MCF 10A (cell line): ENCODE data around the gene DGKA. TPM values are rescaled to one million over a fixed set of nuclear protein-coding genes. Genes with fewer than 3 reads are reported as not detected.

Experiments
- BruUV-seq: library from RNA; stranded (reverse); fragments of 400-500 nt; replicated peaks from 2 replicates; lab custom pipeline; 2021; lab: Mats Ljungman, UMichigan
- CTCF ChIA-PET: fragments of 300-600 bp; sonication (Branson Sonifier 250); formaldehyde crosslinking; extraction: SDS; loops from one replicate; lab custom pipeline; 2021; ENCODE audit warnings: antibody characterized with exemption, inconsistent platforms; lab: Yijun Ruan, JAX
- POLR2A ChIA-PET: fragments of 300-600, 350-650 bp; sonication (Branson Sonifier 250); formaldehyde crosslinking; extraction: SDS; loops from one replicate; lab custom pipeline; 2020; ENCODE audit warnings: antibody characterized with exemption, inconsistent platforms; lab: Yijun Ruan, JAX
- DNase-seq: peaks from one replicate; pipeline ENCODE4 v3.0.0-alpha.2; 2018; ENCODE audit not compliant: unreplicated experiment
- H3K27ac Mint-ChIP-seq: one replicate; pipeline ENCODE4 v1.8.0; 2022; ENCODE audit warnings: mild to moderate bottlenecking, low read depth, mixed read lengths; ENCODE audit not compliant: unreplicated experiment
- H3K27me3 Mint-ChIP-seq: one replicate; pipeline ENCODE4 v1.8.0; 2022; ENCODE audit warnings: mixed read lengths; ENCODE audit not compliant: insufficient read depth, unreplicated experiment
- H3K36me3 Mint-ChIP-seq: one replicate; pipeline ENCODE4 v1.8.0; 2022; ENCODE audit warnings: mild to moderate bottlenecking, moderate library complexity, mixed read lengths; ENCODE audit not compliant: insufficient read depth, unreplicated experiment
- H3K4me1 Mint-ChIP-seq: one replicate; pipeline ENCODE4 v1.8.0; 2022; ENCODE audit warnings: mixed read lengths; ENCODE audit not compliant: insufficient read depth, unreplicated experiment
- H3K4me3 Mint-ChIP-seq: one replicate; pipeline ENCODE4 v1.8.0; 2022; ENCODE audit warnings: mild to moderate bottlenecking, moderate library complexity, mixed read lengths; ENCODE audit not compliant: unreplicated experiment
- H3K9me3 Mint-ChIP-seq: one replicate; pipeline ENCODE4 v1.8.0; 2022; ENCODE audit warnings: mixed read lengths; ENCODE audit not compliant: unreplicated experiment
- CTCF ChIP-seq: fragments of 200-600 bp; IDR thresholded peaks from one replicate; pipeline ENCODE4 v1.8.0; 2022; ENCODE audit warnings: antibody characterized with exemption, mild to moderate bottlenecking; ENCODE audit not compliant: unreplicated experiment
- intact Hi-C: fragments of 100-400 bp; cut with micrococcal nuclease; formaldehyde crosslinking; loops from 2 replicates; pipeline ENCODE4 v1.14.1; 2022
- total RNA-seq: library from RNA; stranded (reverse); gene quantifications from 2 replicates; pipeline ENCODE4 v1.2.3, GENCODE V29; 2022

The DGKA gene
- total RNA-seq, 1 experiment from 2014 or later = 236 TPM

- H3K4me3 Mint-ChIP-seq = peak overlapping the region; percentile 48
- DNase-seq = peak; percentile 91
- no TSS peak for BruUV-seq
- peak; percentile 85 for TF ChIP-seq CTCF
- POLR2A ChIA-PET = interaction anchor here (0.6 to 5.9 kb wide), 15 partner anchors 9 to 328 kb away, joined by 3 to 53 read pairs (median 5); partner anchors contain the start of genes CD63, DGKA, DNAJC14 and ORMDL2
- peak overlapping the region; percentile 52 for H3K27ac Mint-ChIP-seq
- H3K4me1 Mint-ChIP-seq = peaks cover 49% of the 10 kb centered on the region
- peaks cover 89% of the 10 kb centered on the region for H3K36me3 Mint-ChIP-seq
- intact Hi-C loops = loop anchor here (1.0 to 2.0 kb wide), 3 partner anchors 10 to 201 kb away; partner anchors contain the start of gene SARNP
- H3K27me3 Mint-ChIP-seq = no peaks in the 10 kb centered on the region
- H3K9me3 Mint-ChIP-seq = no peaks in the 10 kb centered on the region
- CTCF ChIA-PET = interaction anchor here (0.6 to 8.0 kb wide), 26 partner anchors 9 to 206 kb away, joined by 3 to 108 read pairs (median 4); partner anchors contain the start of genes DGKA, ORMDL2, PYM1 and SARNP
These were observed 9.2 kb downstream of the DGKA start for GRCh38 chr12:55940065-55940732.

- ChIA-PET CTCF (interaction anchor here (0.6 to 8.0 kb wide), 10 partner anchors 9 to 1511 kb away, joined by 3 to 108 read pairs (median 4); partner anchors contain the start of genes DGKA and PYM1), POLR2A (interaction anchor here (0.7 to 4.7 kb wide), 4 partner anchors 7 to 195 kb away, joined by 3 to 23 read pairs (median 4); no protein-coding TSS in a partner anchor)
- H3K9me3 Mint-ChIP-seq = no peaks in the 10 kb centered on the region
- DNase-seq = no peak
- H3K36me3 Mint-ChIP-seq = peaks cover 93% of the 10 kb centered on the region
- H3K4me1 Mint-ChIP-seq = peaks cover 36% of the 10 kb centered on the region
- no TSS peak for BruUV-seq
- H3K4me3 Mint-ChIP-seq = no peak overlapping the region
- no peaks in the 10 kb centered on the region for H3K27me3 Mint-ChIP-seq
- intact Hi-C loops = no loop called here
- H3K27ac Mint-ChIP-seq = no peak overlapping the region
- no peak for TF ChIP-seq CTCF
These were observed 11.1 kb downstream of the DGKA start for GRCh38 chr12:55942055-55942454.

GRCh38 chr12:55942577-55943136 is 11.7 kb downstream of the DGKA start:
- peaks cover 30% of the 10 kb centered on the region for H3K4me1 Mint-ChIP-seq
- H3K27ac Mint-ChIP-seq = peak overlapping the region; percentile 52
- no TSS peak for BruUV-seq
- no peak overlapping the region for H3K4me3 Mint-ChIP-seq
- TF ChIP-seq CTCF = no peak
- intact Hi-C loops = no loop called here
- peaks cover 93% of the 10 kb centered on the region for H3K36me3 Mint-ChIP-seq
- H3K27me3 Mint-ChIP-seq = no peaks in the 10 kb centered on the region
- DNase-seq = no peak
- H3K9me3 Mint-ChIP-seq = no peaks in the 10 kb centered on the region
- ChIA-PET CTCF (interaction anchor here (0.6 to 4.8 kb wide), 7 partner anchors 10 to 147 kb away, joined by 3 to 34 read pairs (median 4); partner anchors contain the start of genes DGKA and PYM1), POLR2A (interaction anchor here (0.6 to 4.7 kb wide), 8 partner anchors 8 to 196 kb away, joined by 3 to 23 read pairs (median 3); no protein-coding TSS in a partner anchor)

- ChIA-PET CTCF (interaction anchor here (1.0 to 4.4 kb wide), 2 partner anchors 8 to 83 kb away, joined by 3 to 30 read pairs; no protein-coding TSS in a partner anchor), POLR2A (interaction anchor here (0.6 to 3.1 kb wide), 3 partner anchors 13 to 158 kb away, joined by 3 to 9 read pairs (median 7); partner anchors contain the start of genes PA2G4 and RAB5B)
- DNase-seq = no peak
- Mint-ChIP-seq H3K4me1 (no peaks in the 10 kb centered on the region), H3K9me3 (no peaks in the 10 kb centered on the region), H3K36me3 (peaks cover 97% of the 10 kb centered on the region), H3K4me3 (no peak overlapping the region), H3K27ac (no peak overlapping the region), H3K27me3 (no peaks in the 10 kb centered on the region)
- TF ChIP-seq CTCF = no peak
- no TSS peak for BruUV-seq
- intact Hi-C loops = no loop called here
These were observed 15.6 kb downstream of the DGKA start for GRCh38 chr12:55946553-55946952.
